ENCODE measurements around the gene CPA2.

The CPA2 gene

DNA sequence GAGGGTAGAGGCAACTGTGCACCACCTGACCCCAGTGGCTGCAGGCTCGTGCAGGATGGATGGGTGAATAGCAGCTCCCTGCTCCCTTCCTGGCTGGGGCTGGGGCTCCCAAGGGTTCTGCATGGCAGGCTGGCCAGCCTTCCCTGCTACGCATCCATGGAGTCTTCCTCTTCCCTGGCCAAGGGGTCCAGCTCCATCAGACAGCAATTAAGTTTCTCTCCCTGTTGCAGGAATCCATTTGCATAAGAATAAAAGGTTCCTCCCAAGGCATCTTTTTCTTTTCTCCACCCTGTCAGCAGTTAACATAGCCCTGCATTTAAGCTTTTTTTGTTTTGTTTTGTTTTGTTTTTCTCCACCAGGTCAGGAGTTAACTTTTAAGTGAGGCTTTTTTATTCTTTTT, 10.0 kb upstream of the CPA2 start:
- DNase-seq, result no peak

GRCh38 chr7:130258494-130259078, 8.1 kb upstream of the CPA2 start:
- DNase-seq, result no peak

DNA sequence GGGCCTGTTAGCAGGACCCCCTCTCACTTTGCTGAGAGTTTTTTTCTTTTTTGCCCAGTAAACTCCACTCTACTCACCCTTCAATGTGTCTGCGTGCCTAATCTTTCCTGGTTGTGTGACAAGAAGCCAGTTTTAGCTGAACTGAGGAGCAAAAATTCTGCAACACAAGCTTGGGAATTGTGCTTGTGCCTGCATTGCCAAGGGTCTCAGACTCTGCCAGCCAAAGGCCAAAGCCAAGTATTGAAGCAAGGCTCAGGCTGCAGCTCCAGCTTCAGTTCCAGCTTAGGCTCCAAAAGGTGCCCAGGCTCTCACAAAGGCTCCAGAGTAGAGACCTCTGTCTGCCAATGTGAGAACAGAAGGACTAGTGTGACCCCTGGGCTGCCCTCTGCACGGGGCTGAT, 4.2 kb upstream of the CPA2 start:
- no peak for DNase-seq

DNA sequence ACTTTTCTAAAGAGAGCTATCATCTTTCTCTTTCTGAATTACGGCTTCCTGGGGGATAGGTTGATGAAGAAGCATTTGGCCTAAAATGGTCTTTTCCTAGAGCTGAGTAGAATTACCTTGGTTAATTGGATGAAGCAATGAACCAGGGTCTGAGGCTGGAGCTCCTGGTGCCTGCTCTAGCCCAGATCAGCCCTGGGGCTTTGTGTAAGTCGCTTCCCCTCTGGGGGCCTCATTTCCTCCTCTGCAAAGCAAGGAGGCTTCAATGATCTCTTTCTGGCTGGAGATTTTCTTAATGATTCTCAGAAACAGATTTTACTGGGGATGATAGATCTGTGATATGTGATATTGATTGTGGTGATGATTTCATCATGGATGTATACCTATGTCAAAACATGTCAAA, 3.5 kb upstream of the CPA2 start:
- DNase-seq, result no peak

GRCh38 chr7:130266961-130267321, 278 bp downstream of the CPA2 start:
- DNase-seq, result no peak

GRCh38 chr7:130268463-130269317, 2.0 kb downstream of the CPA2 start:
- DNase-seq, result no peak

DNA sequence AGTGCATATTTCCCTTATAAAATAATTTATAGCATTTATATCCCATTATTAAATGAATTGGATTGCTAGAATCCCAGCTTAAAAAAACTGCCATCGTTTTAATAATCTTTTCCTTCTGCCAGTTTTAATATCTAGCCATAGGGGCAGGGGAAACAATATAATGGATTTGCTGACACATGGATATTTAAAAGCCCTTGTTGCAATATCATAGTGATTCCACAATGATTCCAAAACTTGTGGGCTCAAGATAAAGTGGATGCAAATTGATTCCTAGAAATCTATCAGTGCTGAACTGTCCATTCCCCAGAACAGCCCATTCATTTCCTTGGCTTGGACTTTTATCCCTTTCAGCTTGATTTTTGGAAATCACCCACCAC, 2.6 kb downstream of the CPA2 start:
- DNase-seq, result no peak

- DNase-seq, result no peak
Measured at GRCh38 chr7:130270947-130271800, 4.5 kb downstream of the CPA2 start.

DNA sequence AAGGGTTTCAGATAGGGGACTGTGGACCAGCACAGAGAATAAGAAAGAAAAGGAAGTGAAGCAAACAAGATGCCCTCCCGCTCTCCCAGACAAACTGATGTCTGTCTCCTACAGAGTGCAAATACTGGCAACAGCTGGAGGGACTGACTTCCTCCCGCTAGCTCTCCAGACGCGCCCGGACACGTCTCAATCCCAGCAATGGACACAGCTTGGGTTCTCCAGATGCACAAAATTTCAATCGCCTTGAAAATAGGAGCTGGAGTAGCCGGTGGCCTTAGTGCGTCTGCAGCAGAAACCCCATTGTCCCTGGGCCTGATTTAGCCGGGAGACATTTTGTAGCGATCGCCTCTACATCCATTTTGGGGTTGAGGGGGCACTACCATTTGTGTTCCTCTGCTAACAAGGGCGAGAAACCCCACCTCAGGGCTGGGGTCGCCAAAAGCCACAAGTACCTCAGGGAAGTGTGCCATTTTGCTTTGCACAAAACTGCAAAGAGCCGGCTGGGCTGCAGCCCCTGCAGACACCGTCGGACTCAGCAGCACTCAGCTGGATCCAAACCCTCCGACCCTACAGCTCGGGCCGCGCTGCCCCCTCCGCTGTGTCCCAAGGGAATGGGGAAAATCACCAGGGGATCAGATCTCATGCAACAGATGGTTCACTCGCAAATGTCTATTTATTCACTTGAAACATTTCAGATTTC, 5.9 kb downstream of the CPA2 start:
- DNase-seq, result no peak

DNA sequence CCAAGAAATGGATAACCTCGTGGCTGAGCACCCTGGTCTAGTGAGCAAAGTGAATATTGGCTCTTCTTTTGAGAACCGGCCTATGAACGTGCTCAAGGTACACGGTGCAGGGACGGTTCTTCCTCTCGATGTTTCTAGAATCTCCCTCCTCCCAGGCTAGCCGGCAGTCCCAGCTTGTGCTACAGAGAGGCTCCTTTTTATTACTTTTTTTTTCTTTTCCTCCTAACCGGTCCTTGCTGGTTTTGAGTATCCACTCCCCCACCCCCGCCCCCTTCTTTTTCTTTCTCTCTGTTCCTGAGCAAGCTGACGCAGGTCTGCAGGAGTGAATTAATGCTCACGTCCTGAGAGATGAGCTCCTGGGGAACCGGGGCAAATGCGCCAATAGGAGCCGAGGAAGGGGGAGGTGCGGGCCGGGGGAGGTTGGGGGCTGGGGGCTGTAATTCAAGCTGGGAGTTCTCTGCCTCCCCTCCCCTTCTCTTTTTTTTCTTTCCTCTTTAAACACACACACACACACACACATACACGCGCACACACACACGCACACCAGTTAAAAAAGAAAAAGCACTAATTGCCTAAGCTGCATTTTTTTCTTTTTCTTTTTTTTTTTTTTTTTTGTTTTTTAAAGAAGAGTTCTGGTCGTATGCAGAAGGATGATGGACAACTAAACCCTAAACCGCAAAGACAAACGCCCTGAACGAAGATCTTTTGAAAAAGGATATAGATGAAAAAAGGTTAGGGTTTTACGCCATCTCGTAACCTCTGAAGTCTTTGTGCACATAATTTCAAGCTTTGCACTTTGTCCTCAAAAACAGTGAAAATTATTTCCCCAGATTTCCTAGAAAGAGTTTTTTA, 6.6 kb downstream of the CPA2 start:
- DNase-seq, result peak; percentile 25

GRCh38 chr7:130273933-130274255, 7.2 kb downstream of the CPA2 start:
- no peak for DNase-seq

DNA sequence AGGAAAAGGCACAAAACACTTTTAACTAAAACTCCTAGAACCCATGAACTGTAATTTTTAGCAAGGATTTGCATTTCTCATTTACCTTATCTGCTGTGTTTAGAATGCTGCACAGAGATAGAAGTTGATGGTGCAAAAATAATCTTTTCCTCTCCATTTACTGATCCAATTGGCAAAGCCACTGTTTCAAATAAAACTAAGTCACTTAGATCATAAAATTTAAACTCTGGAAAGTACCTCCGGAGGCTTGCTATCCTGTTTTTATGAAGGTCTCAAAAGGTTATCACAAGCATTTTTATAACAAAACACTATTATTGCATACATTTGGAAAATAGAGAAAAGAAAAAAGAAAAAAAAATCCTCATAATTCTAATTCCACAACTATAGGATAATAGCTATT, 7.6 kb downstream of the CPA2 start:
- DNase-seq, result no peak

- DNase-seq, result no peak
Measured at GRCh38 chr7:130274983-130275591, 8.4 kb downstream of the CPA2 start.

DNA sequence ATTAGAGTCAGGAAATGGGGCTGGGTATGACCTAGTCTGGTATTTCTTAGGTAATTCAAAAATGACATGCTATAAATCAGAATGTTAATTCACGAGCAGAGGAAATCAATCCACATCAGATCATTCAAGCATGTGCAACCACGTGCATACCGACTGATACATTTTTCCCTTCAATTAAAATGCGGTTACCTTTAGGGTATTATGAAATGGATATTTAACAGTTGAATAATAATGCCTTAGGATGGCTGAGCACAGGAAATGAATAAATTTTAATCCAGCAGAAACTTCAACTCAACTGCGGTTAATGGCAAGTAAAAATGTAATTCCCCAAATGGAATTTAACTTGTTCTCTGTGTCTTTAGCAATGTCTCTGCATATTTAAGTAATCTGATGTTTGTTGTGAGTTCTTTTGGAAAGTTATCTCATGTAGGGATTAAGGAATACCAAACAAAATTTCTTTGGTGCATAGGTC, 9.2 kb downstream of the CPA2 start:
- no peak for DNase-seq

DNA sequence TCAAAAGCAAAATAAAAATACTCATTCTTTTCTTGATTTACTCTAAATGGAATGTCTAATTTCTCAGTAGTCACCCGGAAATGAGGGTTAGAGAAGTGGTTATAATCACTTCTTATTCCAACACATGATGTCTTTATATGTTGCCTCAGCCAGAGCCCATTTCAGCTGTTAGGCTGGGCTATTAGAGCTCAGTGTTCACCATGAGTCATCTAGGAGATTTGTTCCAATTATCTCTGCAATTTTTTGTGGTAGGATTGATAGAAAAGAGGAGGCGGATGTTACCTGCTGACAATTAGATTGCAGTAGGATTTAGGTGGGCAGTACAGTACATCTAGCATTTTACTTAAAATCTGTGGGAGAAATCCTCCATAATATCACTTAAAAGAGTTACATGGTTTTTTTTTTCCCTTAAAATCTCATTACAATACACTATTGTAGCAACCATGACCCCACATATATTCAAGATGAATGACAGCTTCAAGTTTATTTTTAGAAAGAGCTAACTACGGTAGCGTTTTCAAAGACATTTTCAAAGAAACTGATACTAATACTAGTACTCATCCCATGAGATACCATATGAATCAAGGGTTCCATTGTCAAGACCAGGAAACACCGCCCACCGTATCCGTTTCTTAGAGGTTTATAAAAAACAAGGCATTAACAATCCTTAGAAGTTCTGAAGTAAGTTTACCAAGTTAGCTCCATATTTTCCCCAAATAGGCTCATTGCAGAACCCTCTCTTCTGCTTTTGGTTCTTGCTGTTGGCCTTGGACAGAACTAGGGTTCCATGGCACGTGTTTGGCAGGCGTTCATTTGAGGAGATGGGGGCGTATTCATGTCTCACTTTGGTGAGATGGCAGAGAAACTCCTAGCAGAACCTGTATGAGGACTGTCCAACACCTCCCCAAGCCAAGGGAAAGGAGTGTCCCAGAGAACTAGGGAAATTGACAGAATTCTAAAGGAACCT, 10.4 kb downstream of the CPA2 start:
- peak; percentile 73 for DNase-seq

- DNase-seq, result no peak
Measured at GRCh38 chr7:130277763-130278643, 11.3 kb downstream of the CPA2 start.

DNA sequence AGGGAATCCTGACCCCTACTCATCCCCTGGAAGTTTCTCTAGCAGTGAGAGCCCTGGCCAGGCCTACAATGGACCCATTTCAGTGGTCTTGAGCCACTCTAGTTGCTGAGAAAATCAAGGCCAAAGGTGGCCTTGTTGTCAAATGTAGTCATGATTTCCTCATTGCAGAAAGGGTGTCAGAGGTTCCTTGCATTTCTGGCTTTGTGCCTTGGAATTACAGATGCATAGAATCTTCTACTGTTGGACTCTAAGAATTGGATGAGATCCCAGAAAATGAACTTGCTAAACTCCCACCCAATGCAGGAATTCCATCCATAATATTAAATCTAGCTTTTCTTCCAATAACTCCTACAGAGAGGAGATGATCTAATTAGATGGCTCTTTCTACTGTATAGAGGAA, 12.2 kb downstream of the CPA2 start:
- no peak for DNase-seq

DNA sequence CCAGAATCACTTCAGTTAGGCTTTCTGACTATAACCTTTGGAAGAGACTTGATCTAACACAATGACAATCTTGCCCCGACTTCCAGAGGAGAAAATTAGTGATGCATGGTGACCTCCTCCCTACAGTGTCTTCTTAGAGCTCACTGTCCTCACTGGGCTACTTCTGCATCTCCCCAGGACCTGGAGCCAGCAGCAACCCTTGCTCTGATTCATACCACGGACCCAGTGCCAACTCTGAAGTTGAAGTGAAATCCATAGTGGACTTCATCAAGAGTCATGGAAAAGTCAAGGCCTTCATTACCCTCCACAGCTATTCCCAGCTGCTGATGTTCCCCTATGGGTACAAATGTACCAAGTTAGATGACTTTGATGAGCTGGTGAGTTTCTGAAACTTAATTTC, 12.6 kb downstream of the CPA2 start:
- DNase-seq, result no peak

- no peak for DNase-seq
Measured at GRCh38 chr7:130279906-130280305, 13.2 kb downstream of the CPA2 start.

GRCh38 chr7:130281260-130281659, 14.6 kb downstream of the CPA2 start:
- no peak for DNase-seq

All from stimulated activated CD4-positive, alpha-beta T cell treated with anti-CD3 and anti-CD28 coated beads, Interleukin-15, amount 100 ng/mL, for 24 hours (primary cell).